HG03103 (cell line): ENCODE data around the gene SLC35F1.
"Not testable (repeated sequence)": the region's sequence is repeated elsewhere in the genome, so short reads cannot be mapped to it uniquely, and the experiment has no call there.

Experiments used
- ATAC-seq: cut with Tn5 transposase; IDR thresholded peaks from one replicate; pipeline ENCODE4 v1.9.1; 2021; ENCODE audit warnings: low read depth; ENCODE audit not compliant: unreplicated experiment

The SLC35F1 gene

GRCh38 chr6:117906958-117907600 lies at the start of gene SLC35F1:
Gene SLC35F1 (plus strand): TSS chr6:117907264.
- peak; percentile 46 for ATAC-seq

GRCh38 chr6:117858601-117859000 lies 48.5 kb upstream of the SLC35F1 start:
- not testable (repeated sequence) for ATAC-seq

GRCh38 chr6:117861545-117861944 lies 45.5 kb upstream of the SLC35F1 start:
- no peak for ATAC-seq

- no peak for ATAC-seq
Observed at GRCh38 chr6:117866561-117866960, 40.5 kb upstream of the SLC35F1 start.

GRCh38 chr6:117870486-117871242 lies 36.4 kb upstream of the SLC35F1 start:
- no peak for ATAC-seq

- ATAC-seq, result no peak
Observed at GRCh38 chr6:117880824-117881223, 26.2 kb upstream of the SLC35F1 start.

- no peak for ATAC-seq
Observed at GRCh38 chr6:117890172-117890571, 16.9 kb upstream of the SLC35F1 start.

GRCh38 chr6:117906507-117906957 lies 532 bp upstream of the SLC35F1 start:
- ATAC-seq, result peak; percentile 38

GRCh38 chr6:117907601-117908245 lies 659 bp downstream of the SLC35F1 start:
- peak; percentile 13 for ATAC-seq

- ATAC-seq, result no peak
Observed at GRCh38 chr6:117908246-117909068, 1.4 kb downstream of the SLC35F1 start.

- no peak for ATAC-seq
Observed at GRCh38 chr6:117909638-117910037, 2.6 kb downstream of the SLC35F1 start.

- ATAC-seq, result no peak
Observed at GRCh38 chr6:117910549-117910948, 3.5 kb downstream of the SLC35F1 start.

GRCh38 chr6:117911150-117911549 lies 4.1 kb downstream of the SLC35F1 start:
- ATAC-seq, result no peak

- no peak for ATAC-seq
Observed at GRCh38 chr6:117911660-117912059, 4.6 kb downstream of the SLC35F1 start.

- no peak for ATAC-seq
Observed at GRCh38 chr6:117915846-117916245, 8.8 kb downstream of the SLC35F1 start.

- no peak for ATAC-seq
Observed at GRCh38 chr6:117916483-117916882, 9.4 kb downstream of the SLC35F1 start.

- ATAC-seq, result no peak
Observed at GRCh38 chr6:117917176-117917575, 10.1 kb downstream of the SLC35F1 start.

- no peak for ATAC-seq
Observed at GRCh38 chr6:117918454-117918853, 11.4 kb downstream of the SLC35F1 start.

- ATAC-seq, result no peak
Observed at GRCh38 chr6:117919275-117919674, 12.2 kb downstream of the SLC35F1 start.
